H1 (cell line): ENCODE measurements around the gene CSNK1A1. TPM values are rescaled to one million over a fixed set of nuclear protein-coding genes. Genes with fewer than 3 reads are reported as not detected.

Source experiments
- CTCF ChIA-PET: fragments of 300-600 bp; sonication (Branson Sonifier 250); formaldehyde crosslinking; loops from one replicate; lab custom pipeline; 2021; ENCODE audit not compliant: partially characterized antibody; lab: Charles Lee
- POLR2A ChIA-PET: fragments of 300-600 bp; sonication (Branson Sonifier 250); formaldehyde crosslinking; loops from one replicate; lab custom pipeline; 2021; ENCODE audit warnings: inconsistent platforms; ENCODE audit not compliant: partially characterized antibody; lab: Charles Lee
- DNase-seq, 2 experiments: peaks; one replicate each; pipeline versions ENCODE4 v3.0.0 to v3.0.0-alpha.2; 2010 to 2022; ENCODE audit warnings: low spot score in 2 of 2, low read depth in 1 of 2, mixed read lengths in 1 of 2
- FAIRE-seq: peaks from 2 replicates; lab custom pipeline; 2011; peaks lifted over from hg19 to GRCh38; lab: Jason Lieb, UNC
- H2AFZ ChIP-seq: 2 replicates; pipeline ENCODE4 v1.8.1; 2012; ENCODE audit warnings: low read length, inconsistent platforms
- H2AK5ac ChIP-seq: 2 replicates; pipeline ENCODE4 v1.6.1; 2013; ENCODE audit warnings: low read depth, low read length
- H2BK120ac ChIP-seq: replicated peaks from 2 replicates; pipeline ENCODE3; 2013; ENCODE audit warnings: low read depth, low read length, inconsistent platforms
- H2BK12ac ChIP-seq: 2 replicates; pipeline ENCODE4 v1.6.1; 2013; ENCODE audit warnings: low read depth, low read length
- H2BK15ac ChIP-seq: 2 replicates; pipeline ENCODE4 v1.6.1; 2013; ENCODE audit warnings: low read length
- H2BK20ac ChIP-seq: 2 replicates; pipeline ENCODE4 v1.6.1; 2013; ENCODE audit warnings: low read length
- H2BK5ac ChIP-seq: 2 replicates; pipeline ENCODE4 v1.6.1; 2013; ENCODE audit warnings: low read depth, low read length
- H3K14ac ChIP-seq: 2 replicates; pipeline ENCODE4 v1.6.1; 2013; ENCODE audit warnings: inconsistent platforms; ENCODE audit not compliant: insufficient read length
- H3K18ac ChIP-seq: 2 replicates; pipeline ENCODE4 v1.6.1; 2013; ENCODE audit warnings: low read length; ENCODE audit errors: extremely low read depth
- H3K23ac ChIP-seq: 2 replicates; pipeline ENCODE4 v1.6.1; 2013; ENCODE audit warnings: inconsistent platforms; ENCODE audit not compliant: insufficient read length
- H3K23me2 ChIP-seq: 2 replicates; pipeline ENCODE4 v1.6.1; 2013; ENCODE audit warnings: low read depth, low read length
- H3K27ac ChIP-seq: 2 replicates; pipeline ENCODE4 v1.6.1; 2011; ENCODE audit warnings: low read depth, low read length, inconsistent platforms
- H3K27me3 ChIP-seq, 4 experiments: replicated peaks in 1 of 4; 1 replicate in 1 of 4; 2 replicates in 3 of 4; pipeline versions ENCODE4 v1.6.1 to v1.8.1; 2011 to 2013; ENCODE audit warnings: low read length in 3 of 4, mild to moderate bottlenecking in 3 of 4, inconsistent platforms in 2 of 4, mixed read lengths in 2 of 4, moderate library complexity in 1 of 4; ENCODE audit not compliant: control insufficient read depth in 3 of 4, insufficient read depth in 3 of 4; ENCODE audit errors: extremely low read depth in 1 of 4
- H3K36me3 ChIP-seq, 4 experiments: 2 replicates each; pipeline versions ENCODE4 v1.6.1 to v1.8.1; 2011 to 2013; ENCODE audit warnings: mild to moderate bottlenecking in 4 of 4, low read length in 3 of 4, moderate library complexity in 2 of 4, control low read depth in 1 of 4, inconsistent platforms in 1 of 4; ENCODE audit not compliant: insufficient read depth in 4 of 4, control insufficient read depth in 2 of 4
- H3K4ac ChIP-seq: replicated peaks from 2 replicates; pipeline ENCODE3; 2013; ENCODE audit warnings: low read length, low read depth, mixed read lengths, inconsistent platforms; ENCODE audit not compliant: insufficient read length
- H3K4me1 ChIP-seq, 4 experiments: replicated peaks in 1 of 4; 1 replicate in 1 of 4; 2 replicates in 3 of 4; pipeline versions ENCODE4 v1.6.1 to v1.8.1; 2011 to 2013; ENCODE audit warnings: low read length in 3 of 4, inconsistent platforms in 2 of 4, mixed read lengths in 1 of 4; ENCODE audit not compliant: insufficient read depth in 4 of 4, control insufficient read depth in 3 of 4
- H3K4me2 ChIP-seq, 2 experiments: 2 replicates each; pipeline versions ENCODE4 v1.6.1 to v1.8.1; 2011 to 2013; ENCODE audit warnings: low read depth in 2 of 2, low read length in 2 of 2, control low read depth in 1 of 2, inconsistent platforms in 1 of 2, mild to moderate bottlenecking in 1 of 2; ENCODE audit not compliant: insufficient read depth in 1 of 2
- H3K4me3 ChIP-seq, 4 experiments: fragments of 200-600, 300-600 bp in 1 of 4; sonication (generic), shearing (Covaris generic), sonication (Bioruptor Twin) in 1 of 4; 2 replicates each; pipeline versions ENCODE4 v1.5.1 to v1.8.1; 2011 to 2016; ENCODE audit warnings: low read length in 4 of 4, low read depth in 3 of 4, control low read depth in 2 of 4, inconsistent platforms in 2 of 4, mild to moderate bottlenecking in 2 of 4, mixed read lengths in 1 of 4, moderate library complexity in 1 of 4; ENCODE audit not compliant: insufficient read depth in 2 of 4; ENCODE audit errors: extremely low read depth in 1 of 4
- H3K56ac ChIP-seq: replicated peaks from 2 replicates; pipeline ENCODE3; 2013; ENCODE audit warnings: low read depth, mild to moderate bottlenecking, mixed read lengths, low read length, inconsistent platforms; ENCODE audit not compliant: insufficient read length
- H3K79me1 ChIP-seq: 2 replicates; pipeline ENCODE4 v1.6.1; 2013; ENCODE audit warnings: low read depth, low read length, control low read depth
- H3K79me2 ChIP-seq, 2 experiments: 2 replicates each; pipeline versions ENCODE4 v1.6.1 to v1.8.1; 2012 to 2013; ENCODE audit warnings: low read length in 2 of 2, mild to moderate bottlenecking in 2 of 2, inconsistent platforms in 1 of 2; ENCODE audit not compliant: insufficient read depth in 2 of 2, control insufficient read depth in 1 of 2
- H3K9ac ChIP-seq, 4 experiments: replicated peaks in 1 of 4; 1 replicate in 1 of 4; 2 replicates in 3 of 4; pipeline versions ENCODE4 v1.6.1 to v1.8.1; 2011 to 2013; ENCODE audit warnings: low read depth in 3 of 4, low read length in 3 of 4, control low read depth in 2 of 4, mild to moderate bottlenecking in 2 of 4, moderate library complexity in 2 of 4, inconsistent platforms in 1 of 4; ENCODE audit errors: extremely low read depth in 1 of 4
- H3K9me3 ChIP-seq, 2 experiments: 2 replicates each; pipeline versions ENCODE4 v1.6.1 to v1.8.1; 2012 to 2013; ENCODE audit warnings: mild to moderate bottlenecking in 2 of 2, moderate library complexity in 2 of 2, control low read depth in 1 of 2, inconsistent platforms in 1 of 2, low read depth in 1 of 2, low read length in 1 of 2, mixed read lengths in 1 of 2; ENCODE audit not compliant: insufficient read depth in 2 of 2
- H4K20me1 ChIP-seq, 2 experiments: replicated peaks in 1 of 2; 2 replicates each; pipeline versions ENCODE3 to v1.8.1; 2011 to 2013; ENCODE audit warnings: inconsistent platforms in 2 of 2, low read length in 2 of 2, mild to moderate bottlenecking in 1 of 2; ENCODE audit not compliant: insufficient read depth in 2 of 2, control insufficient read depth in 1 of 2
- H4K5ac ChIP-seq: 2 replicates; pipeline ENCODE4 v1.6.1; 2013; ENCODE audit warnings: low read length, low read depth, mixed read lengths, inconsistent platforms; ENCODE audit not compliant: insufficient read length
- H4K8ac ChIP-seq: 2 replicates; pipeline ENCODE4 v1.8.0; 2013; ENCODE audit warnings: mild to moderate bottlenecking, moderate library complexity, low read length, inconsistent platforms; ENCODE audit not compliant: insufficient read depth; ENCODE audit errors: extremely low read depth
- H4K91ac ChIP-seq: replicated peaks from 2 replicates; pipeline ENCODE3; 2013; ENCODE audit warnings: low read length, mixed read lengths, inconsistent platforms; ENCODE audit not compliant: insufficient read length
- BRCA1 ChIP-seq: IDR thresholded peaks from 2 replicates; pipeline ENCODE4 v1.6.1; 2012; ENCODE audit warnings: low read depth, low read length, improper control_type of control experiment
- CEBPB ChIP-seq: IDR thresholded peaks from 2 replicates; pipeline ENCODE4 v1.6.1; 2012; ENCODE audit warnings: low read depth, low read length
- EGR1 ChIP-seq: IDR thresholded peaks from 2 replicates; pipeline ENCODE4 v1.6.1; 2011; ENCODE audit warnings: low read depth, low read length, borderline replicate concordance
- KDM4A ChIP-seq: IDR thresholded peaks from one replicate; pipeline ENCODE4 v1.7.1; 2012; ENCODE audit warnings: low read depth, mild to moderate bottlenecking, moderate library complexity, low read length, inconsistent platforms; ENCODE audit not compliant: severe bottlenecking
- PHF8 ChIP-seq: fragments of 200-600 bp; sonication (generic); conservative IDR thresholded peaks from 2 replicates; pipeline ENCODE4 v1.7.1; 2012; ENCODE audit warnings: low read depth, mild to moderate bottlenecking, inconsistent platforms, low read length, moderate library complexity
- POLR2A ChIP-seq, 2 experiments: IDR thresholded peaks; 1 replicate in 1 of 2; 2 replicates in 1 of 2; pipeline ENCODE4 v1.6.1; 2011; ENCODE audit warnings: low read depth in 2 of 2, low read length in 2 of 2, mild to moderate bottlenecking in 2 of 2; ENCODE audit errors: control extremely low read depth in 1 of 2
- RNF2 ChIP-seq: fragments of 200-900, 300-1000 bp; sonication (generic); IDR thresholded peaks from 2 replicates; pipeline ENCODE4 v1.7.1; 2016; ENCODE audit warnings: borderline replicate concordance, low read depth, mild to moderate bottlenecking, antibody characterized with exemption, low read length; ENCODE audit not compliant: poor library complexity, severe bottlenecking; ENCODE audit errors: missing control alignments
- SIRT6 ChIP-seq: IDR thresholded peaks from one replicate; pipeline ENCODE4 v1.7.1; 2012; ENCODE audit warnings: low read length, inconsistent platforms
- TAF1 ChIP-seq: IDR thresholded peaks from 2 replicates; pipeline ENCODE4 v1.6.1; 2011; ENCODE audit warnings: mild to moderate bottlenecking, low read depth, low read length
- TEAD4 ChIP-seq: IDR thresholded peaks from 2 replicates; pipeline ENCODE4 v1.6.1; 2012; ENCODE audit warnings: low read depth, low read length, inconsistent platforms, mixed read lengths
- ZNF274 ChIP-seq: IDR thresholded peaks from 2 replicates; pipeline ENCODE4 v1.7.0; 2012; ENCODE audit warnings: low read length, borderline replicate concordance; ENCODE audit errors: extremely low read depth
- WGBS, 2 experiments: shearing (Covaris generic) in 1 of 2; methylation state at CpG; one replicate each; pipeline versions ENCODE4 v1.1.6 to v1.1.7; 2013 to 2015; ENCODE audit warnings: low lambda C conversion rate in 2 of 2, mixed read lengths in 2 of 2, inconsistent platforms in 1 of 2, low coverage in 1 of 2, missing lambda C conversion rate in 1 of 2; ENCODE audit not compliant: insufficient replicate concordance in 2 of 2, insufficient coverage in 1 of 2, insufficient read length in 1 of 2; ENCODE audit errors: extremely low coverage in 1 of 2, missing lambda C conversion rate in 1 of 2; 5-methylcytosine and 5-hydroxymethylcytosine counted together
- polyA plus RNA-seq, 7 experiments: library from polyadenylated mRNA; depleted of rRNA in 3 of 7; stranded (reverse) in 5 of 7; unstranded in 2 of 7; fragments of >200 nt in 5 of 7; fragments of 200-250 nt in 2 of 7; gene quantifications; 1 replicate in 5 of 7; 2 replicates in 1 of 7; 4 replicates in 1 of 7; pipeline versions ENCODE4 v1.2.1 to v1.2.3, GENCODE V29; 2011 to 2013; ENCODE audit warnings: missing spikeins in 2 of 7, mixed read lengths in 2 of 7
- total RNA-seq: library from RNA; stranded (reverse); fragmentation: NEBNext Ultra II Directional; extraction: Animal tissue kit (Norgen Biotek cat#: 25700); gene quantifications from 2 replicates; pipeline ENCODE4 v1.2.1, GENCODE V29; 2021

CSNK1A1 gene
- total and polyA plus RNA-seq, 2 of the 8 experiments (the other 6 are each of a cell fraction or from before 2014, with no cell fraction given) = 61.2 to 244 TPM

DNA sequence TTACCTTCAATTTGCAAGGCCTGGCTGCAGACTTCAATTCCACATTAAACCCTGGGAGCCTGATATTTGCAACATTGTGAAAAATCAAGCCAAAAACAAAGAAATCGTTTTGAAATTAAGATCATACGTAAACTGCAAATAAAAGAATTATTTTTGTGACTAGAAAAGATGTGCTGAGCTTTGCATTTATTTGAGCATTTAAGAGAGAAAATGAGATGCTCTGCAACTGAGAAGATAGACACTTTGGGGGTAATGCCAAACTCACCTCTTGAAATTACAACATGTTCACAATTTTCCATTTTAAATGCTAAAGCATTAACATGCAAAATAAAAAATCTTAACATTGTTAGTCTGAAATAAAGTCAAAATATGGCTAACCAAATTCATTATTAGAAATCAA lies 46.6 kb downstream of the CSNK1A1 start:
- Histone ChIP-seq H3K23ac (no peak overlapping the region), H2BK15ac (no peak overlapping the region), H3K18ac (no peak overlapping the region), H3K4me3 (no peak overlapping the region), H3K23me2 (no peaks in the 10 kb centered on the region), H3K9me3 (no peaks in the 10 kb centered on the region), H2BK120ac (no peak overlapping the region), H3K4me1 (no peaks in the 10 kb centered on the region), H3K27me3 (no peaks in the 10 kb centered on the region), H2BK20ac (no peak overlapping the region), H3K79me2 (0 out of 4 replicates have a peak, but pooled peaks cover 0 to 2% of the 10 kb centered on the region in 2 experiments), H3K27ac (no peak overlapping the region), H4K91ac (no peak overlapping the region), H4K5ac (no peak overlapping the region), H2BK5ac (no peak overlapping the region), H2BK12ac (no peak overlapping the region), H3K56ac (no peak overlapping the region), H3K36me3 (peaks cover 14 to 82% (median 52%) of the 10 kb centered on the region in 4 experiments), H2AK5ac (no peak overlapping the region), H4K20me1 (no peaks in the 10 kb centered on the region), H2AFZ (no peak overlapping the region), H3K4me2 (no peak overlapping the region), H4K8ac (no peak overlapping the region), H3K4ac (no peak overlapping the region), H3K14ac (no peak overlapping the region), H3K9ac (no peak overlapping the region), H3K79me1 (no peaks in the 10 kb centered on the region; the same call in 1 of the 2 replicates)
- ChIA-PET POLR2A (no interaction called here), CTCF (interaction anchor here (0.7 to 1.2 kb wide), 2 partner anchors 17 to 62 kb away, joined by 3 read pairs; no protein-coding TSS in a partner anchor)
- TF ChIP-seq TEAD4 (no peak), BRCA1 (no peak), KDM4A (no peak), RNF2 (no peak), POLR2A (IDR thresholded peaks at IDR 0.05; ENCODE audit: control extremely low read depth in 1 of 2, low read depth in 2 of 2, low read length in 2 of 2) (no peak), CEBPB (no peak), EGR1 (no peak), SIRT6 (no peak), ZNF274 (no peak), TAF1 (no peak), PHF8 (no peak)
- FAIRE-seq = no peak
- DNase-seq = no peak
- WGBS, 2 experiments = 90% methylated on average over 2 of the region's 2 CpGs; no CpG with 5 or more reads in 1 of the 2 experiments
